Measurements from ENCODE around the gene GPR171. TPM values are rescaled to one million over a fixed set of nuclear protein-coding genes. Genes with fewer than 3 reads are reported as not detected.

GPR171 gene
- total and polyA plus RNA-seq, 2 of the 13 experiments (the other 11 are each of a cell fraction or from before 2014, with no cell fraction given): not detected

DNA sequence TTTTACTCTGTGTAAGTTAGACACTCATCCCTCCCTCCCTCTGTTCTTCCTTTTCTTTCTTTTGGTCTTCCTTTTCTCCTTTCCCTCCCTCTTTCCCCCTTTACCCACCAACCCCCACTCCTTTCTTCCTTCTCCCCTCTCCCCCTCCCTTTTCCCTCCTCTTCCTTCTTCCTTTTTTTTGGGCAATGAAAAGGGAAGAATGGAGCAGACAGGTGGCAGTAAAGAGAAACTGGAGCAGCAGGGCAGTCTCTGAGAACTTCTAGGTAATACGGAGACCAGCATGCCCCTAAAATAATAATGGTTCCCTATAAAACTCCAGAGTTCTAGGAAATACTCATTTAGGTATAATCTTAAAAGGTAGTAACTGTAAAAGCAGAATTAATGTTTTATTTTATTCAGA is 11.4 kb upstream of the GPR171 start:
- DNase-seq (ENCODE audit: low spot score) (no peak), ATAC-seq (no peak), FAIRE-seq (no peak)
- intact Hi-C loops (cut with micrococcal nuclease; ENCODE audit: unreplicated experiment) (loop anchor here (5.0 kb wide), 1 partner anchor 47 kb away; no protein-coding TSS in a partner anchor), in situ Hi-C loops (cut with HindIII; ENCODE audit: extremely low pct_ligation_motif_present, low pct_unique_long_range_greater_than_20kb) (loop anchor here (25.0 kb wide), 1 partner anchor 573 kb away; no protein-coding TSS in a partner anchor)
- ChIA-PET POLR2A (no interaction called here), CTCF (ENCODE audit: low intra/inter-chr PET ratio, low total read pairs) (no interaction called here)
- H3K4me1 ChIP-seq (ENCODE audit: insufficient read depth, low read length): peaks cover 30% of the 10 kb centered on the region
- BruUV-seq (replicated peaks): no TSS peak
- H3K9ac ChIP-seq (ENCODE audit: insufficient read depth, low read depth, low read length): no peak overlapping the region
- no peaks in the 10 kb centered on the region for H3K9me3 ChIP-seq (ENCODE audit: low read length)
- no peaks in the 10 kb centered on the region for H3K36me3 ChIP-seq (replicated peaks in 1 of 2; ENCODE audit: control insufficient read depth in 1 of 2, insufficient read depth in 2 of 2, low read length in 2 of 2)
- no peaks in the 10 kb centered on the region for H3K79me2 ChIP-seq (ENCODE audit: insufficient read depth, low read length)
- 68% methylated on average over 1 of the region's 1 CpG for WGBS (ENCODE audit: low lambda C conversion rate)
- H4K20me1 ChIP-seq (ENCODE audit: insufficient read depth, low read length): no peaks in the 10 kb centered on the region
- H3K4me3 ChIP-seq (replicated peaks in 1 of 3; ENCODE audit: insufficient read depth in 1 of 3, low read depth in 2 of 3, low read length in 3 of 3): no peak overlapping the region
- no peaks in the 10 kb centered on the region for H3K27me3 ChIP-seq (ENCODE audit: control insufficient read depth in 1 of 2, insufficient read depth in 2 of 2, low read length in 2 of 2)
- H3K27ac ChIP-seq (ENCODE audit: extremely low read length, insufficient read depth, low read length): no peak overlapping the region
- TF ChIP-seq, protein P1, sequence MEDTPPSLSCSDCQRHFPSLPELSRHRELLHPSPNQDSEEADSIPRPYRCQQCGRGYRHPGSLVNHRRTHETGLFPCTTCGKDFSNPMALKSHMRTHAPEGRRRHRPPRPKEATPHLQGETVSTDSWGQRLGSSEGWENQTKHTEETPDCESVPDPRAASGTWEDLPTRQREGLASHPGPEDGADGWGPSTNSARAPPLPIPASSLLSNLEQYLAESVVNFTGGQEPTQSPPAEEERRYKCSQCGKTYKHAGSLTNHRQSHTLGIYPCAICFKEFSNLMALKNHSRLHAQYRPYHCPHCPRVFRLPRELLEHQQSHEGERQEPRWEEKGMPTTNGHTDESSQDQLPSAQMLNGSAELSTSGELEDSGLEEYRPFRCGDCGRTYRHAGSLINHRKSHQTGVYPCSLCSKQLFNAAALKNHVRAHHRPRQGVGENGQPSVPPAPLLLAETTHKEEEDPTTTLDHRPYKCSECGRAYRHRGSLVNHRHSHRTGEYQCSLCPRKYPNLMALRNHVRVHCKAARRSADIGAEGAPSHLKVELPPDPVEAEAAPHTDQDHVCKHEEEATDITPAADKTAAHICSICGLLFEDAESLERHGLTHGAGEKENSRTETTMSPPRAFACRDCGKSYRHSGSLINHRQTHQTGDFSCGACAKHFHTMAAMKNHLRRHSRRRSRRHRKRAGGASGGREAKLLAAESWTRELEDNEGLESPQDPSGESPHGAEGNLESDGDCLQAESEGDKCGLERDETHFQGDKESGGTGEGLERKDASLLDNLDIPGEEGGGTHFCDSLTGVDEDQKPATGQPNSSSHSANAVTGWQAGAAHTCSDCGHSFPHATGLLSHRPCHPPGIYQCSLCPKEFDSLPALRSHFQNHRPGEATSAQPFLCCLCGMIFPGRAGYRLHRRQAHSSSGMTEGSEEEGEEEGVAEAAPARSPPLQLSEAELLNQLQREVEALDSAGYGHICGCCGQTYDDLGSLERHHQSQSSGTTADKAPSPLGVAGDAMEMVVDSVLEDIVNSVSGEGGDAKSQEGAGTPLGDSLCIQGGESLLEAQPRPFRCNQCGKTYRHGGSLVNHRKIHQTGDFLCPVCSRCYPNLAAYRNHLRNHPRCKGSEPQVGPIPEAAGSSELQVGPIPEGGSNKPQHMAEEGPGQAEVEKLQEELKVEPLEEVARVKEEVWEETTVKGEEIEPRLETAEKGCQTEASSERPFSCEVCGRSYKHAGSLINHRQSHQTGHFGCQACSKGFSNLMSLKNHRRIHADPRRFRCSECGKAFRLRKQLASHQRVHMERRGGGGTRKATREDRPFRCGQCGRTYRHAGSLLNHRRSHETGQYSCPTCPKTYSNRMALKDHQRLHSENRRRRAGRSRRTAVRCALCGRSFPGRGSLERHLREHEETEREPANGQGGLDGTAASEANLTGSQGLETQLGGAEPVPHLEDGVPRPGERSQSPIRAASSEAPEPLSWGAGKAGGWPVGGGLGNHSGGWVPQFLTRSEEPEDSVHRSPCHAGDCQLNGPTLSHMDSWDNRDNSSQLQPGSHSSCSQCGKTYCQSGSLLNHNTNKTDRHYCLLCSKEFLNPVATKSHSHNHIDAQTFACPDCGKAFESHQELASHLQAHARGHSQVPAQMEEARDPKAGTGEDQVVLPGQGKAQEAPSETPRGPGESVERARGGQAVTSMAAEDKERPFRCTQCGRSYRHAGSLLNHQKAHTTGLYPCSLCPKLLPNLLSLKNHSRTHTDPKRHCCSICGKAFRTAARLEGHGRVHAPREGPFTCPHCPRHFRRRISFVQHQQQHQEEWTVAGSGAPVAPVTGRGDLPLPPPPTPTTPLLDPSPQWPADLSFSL (CRISPR knock-in tag; IDR thresholded peaks at IDR 0.05): no peak
- TF ChIP-seq KAT8 (CRISPR knock-in tag; IDR thresholded peaks at IDR 0.05) (no peak), PCBP2 (optimal IDR thresholded peaks at IDR 0.05; ENCODE audit: low read depth, low read length, poor library complexity, severe bottlenecking) (peak; percentile 43), ZNF614 (CRISPR knock-in tag; IDR thresholded peaks at IDR 0.05; ENCODE audit: borderline replicate concordance) (no peak)
- no peak overlapping the region for H2AFZ ChIP-seq (ENCODE audit: low read length)
- no peak overlapping the region for H3K4me2 ChIP-seq (ENCODE audit: low read depth, low read length)

Data from HepG2 (cell line).